Uterus (tissue), 2 donors: ENCODE data around the gene S1PR1.

Experiments used
- POLR2A ChIP-seq, 2 donors: fragments of 450-650 bp; IDR thresholded peaks; one replicate each; pipeline ENCODE4 v1.6.1; 2016; ENCODE audit warnings: antibody characterized with exemption in 2 of 2, mild to moderate bottlenecking in 1 of 2, moderate library complexity in 1 of 2
- TF ChIP-seq, protein P1 (sequence below), 4 experiments: fragments of 200-600 bp in 2 of 4; fragments of 450-650 bp in 2 of 4; sonication (generic) in 2 of 4; IDR thresholded peaks; one replicate each; pipeline ENCODE4 v1.5.1; 2016 to 2019; ENCODE audit warnings: antibody characterized with exemption in 4 of 4, mild to moderate bottlenecking in 2 of 4, moderate library complexity in 1 of 4

DNA sequence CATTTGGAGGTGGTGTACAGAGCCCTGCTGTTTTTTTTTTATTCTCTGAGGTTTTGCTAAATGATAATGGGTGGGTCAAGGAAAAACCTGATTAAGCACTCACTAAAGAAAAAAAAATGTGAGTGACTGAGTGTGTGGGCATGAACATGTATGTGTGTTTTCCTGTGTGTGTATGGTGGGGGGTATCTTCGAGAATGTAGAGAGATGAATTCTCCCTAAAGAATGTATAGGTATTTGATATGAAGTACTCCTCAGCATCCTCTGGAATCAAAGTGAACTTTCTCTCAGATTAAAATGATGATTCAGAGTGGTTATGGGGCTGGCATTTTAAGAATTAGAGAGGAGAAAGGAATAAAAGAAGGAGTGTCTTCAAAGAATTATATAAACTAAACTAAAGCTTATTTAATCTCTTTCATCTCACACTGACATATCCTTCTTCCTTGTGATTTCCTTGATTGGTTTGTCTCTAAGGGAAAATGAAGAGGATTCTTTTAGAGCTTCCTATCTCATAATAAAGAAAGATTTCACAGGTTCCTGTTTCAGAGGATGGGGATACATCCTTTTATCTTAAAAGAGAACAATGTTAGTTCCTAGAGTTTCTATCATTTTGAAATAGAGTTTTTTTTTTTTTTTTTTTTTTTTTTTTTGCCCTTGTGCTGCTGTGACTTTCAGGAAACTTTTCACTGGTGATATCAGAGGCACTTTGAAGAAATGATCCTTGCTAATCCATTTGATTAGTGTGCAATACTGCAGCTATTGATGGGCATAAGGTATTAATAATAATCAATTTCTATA, 23.9 kb downstream of the S1PR1 start:
- TF ChIP-seq, protein P1, sequence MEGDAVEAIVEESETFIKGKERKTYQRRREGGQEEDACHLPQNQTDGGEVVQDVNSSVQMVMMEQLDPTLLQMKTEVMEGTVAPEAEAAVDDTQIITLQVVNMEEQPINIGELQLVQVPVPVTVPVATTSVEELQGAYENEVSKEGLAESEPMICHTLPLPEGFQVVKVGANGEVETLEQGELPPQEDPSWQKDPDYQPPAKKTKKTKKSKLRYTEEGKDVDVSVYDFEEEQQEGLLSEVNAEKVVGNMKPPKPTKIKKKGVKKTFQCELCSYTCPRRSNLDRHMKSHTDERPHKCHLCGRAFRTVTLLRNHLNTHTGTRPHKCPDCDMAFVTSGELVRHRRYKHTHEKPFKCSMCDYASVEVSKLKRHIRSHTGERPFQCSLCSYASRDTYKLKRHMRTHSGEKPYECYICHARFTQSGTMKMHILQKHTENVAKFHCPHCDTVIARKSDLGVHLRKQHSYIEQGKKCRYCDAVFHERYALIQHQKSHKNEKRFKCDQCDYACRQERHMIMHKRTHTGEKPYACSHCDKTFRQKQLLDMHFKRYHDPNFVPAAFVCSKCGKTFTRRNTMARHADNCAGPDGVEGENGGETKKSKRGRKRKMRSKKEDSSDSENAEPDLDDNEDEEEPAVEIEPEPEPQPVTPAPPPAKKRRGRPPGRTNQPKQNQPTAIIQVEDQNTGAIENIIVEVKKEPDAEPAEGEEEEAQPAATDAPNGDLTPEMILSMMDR (IDR thresholded peaks at IDR 0.05) = no peak
- TF ChIP-seq POLR2A (IDR thresholded peaks at IDR 0.05) = no peak
